Chondrocyte (in vitro differentiated cells): ENCODE data around the gene MARCO. TPM values are rescaled to one million over a fixed set of nuclear protein-coding genes. Genes with fewer than 3 reads are reported as not detected.

ENCODE experiments used
- DNase-seq: peaks from one replicate; pipeline ENCODE4 v3.0.0; 2021; ENCODE audit warnings: mixed read lengths, low spot score
- H3K27ac Mint-ChIP-seq: one replicate; pipeline ENCODE4 v1.8.0; 2021; ENCODE audit warnings: mild to moderate bottlenecking, moderate library complexity, mixed read lengths; ENCODE audit not compliant: unreplicated experiment
- H3K27me3 Mint-ChIP-seq: 2 replicates; pipeline ENCODE4 v1.8.0; 2021; ENCODE audit warnings: low read depth, mixed read lengths
- H3K36me3 Mint-ChIP-seq: 2 replicates; pipeline ENCODE4 v1.8.0; 2021; ENCODE audit warnings: low read depth, mixed read lengths
- H3K4me1 Mint-ChIP-seq: 2 replicates; pipeline ENCODE4 v1.8.0; 2021; ENCODE audit warnings: low read depth, mild to moderate bottlenecking, mixed read lengths
- H3K4me3 Mint-ChIP-seq: one replicate; pipeline ENCODE4 v1.8.0; 2021; ENCODE audit warnings: mild to moderate bottlenecking, moderate library complexity, mixed read lengths; ENCODE audit not compliant: unreplicated experiment
- H3K9me3 Mint-ChIP-seq: 2 replicates; pipeline ENCODE4 v1.8.0; 2021; ENCODE audit warnings: low read depth, mixed read lengths
- long read RNA-seq: library from polyadenylated mRNA; stranded (forward); transcript quantifications from one replicate; pipeline ENCODE4 v2.0.0, GENCODE V29; 2021
- total RNA-seq: library from RNA; stranded (reverse); gene quantifications from 3 replicates; pipeline ENCODE4 v1.2.1, GENCODE V29; 2021
- TF ChIP-seq, protein P1 (sequence below): fragments of 200-600 bp; sonication (generic); IDR thresholded peaks from 2 replicates; pipeline ENCODE4 v1.5.0; 2021; ENCODE audit warnings: antibody characterized with exemption, mild to moderate bottlenecking, moderate library complexity

Gene MARCO, protein sequence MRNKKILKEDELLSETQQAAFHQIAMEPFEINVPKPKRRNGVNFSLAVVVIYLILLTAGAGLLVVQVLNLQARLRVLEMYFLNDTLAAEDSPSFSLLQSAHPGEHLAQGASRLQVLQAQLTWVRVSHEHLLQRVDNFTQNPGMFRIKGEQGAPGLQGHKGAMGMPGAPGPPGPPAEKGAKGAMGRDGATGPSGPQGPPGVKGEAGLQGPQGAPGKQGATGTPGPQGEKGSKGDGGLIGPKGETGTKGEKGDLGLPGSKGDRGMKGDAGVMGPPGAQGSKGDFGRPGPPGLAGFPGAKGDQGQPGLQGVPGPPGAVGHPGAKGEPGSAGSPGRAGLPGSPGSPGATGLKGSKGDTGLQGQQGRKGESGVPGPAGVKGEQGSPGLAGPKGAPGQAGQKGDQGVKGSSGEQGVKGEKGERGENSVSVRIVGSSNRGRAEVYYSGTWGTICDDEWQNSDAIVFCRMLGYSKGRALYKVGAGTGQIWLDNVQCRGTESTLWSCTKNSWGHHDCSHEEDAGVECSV
- total RNA-seq: not detected in 3 replicates
- long read RNA-seq: 0 reads

DNA sequence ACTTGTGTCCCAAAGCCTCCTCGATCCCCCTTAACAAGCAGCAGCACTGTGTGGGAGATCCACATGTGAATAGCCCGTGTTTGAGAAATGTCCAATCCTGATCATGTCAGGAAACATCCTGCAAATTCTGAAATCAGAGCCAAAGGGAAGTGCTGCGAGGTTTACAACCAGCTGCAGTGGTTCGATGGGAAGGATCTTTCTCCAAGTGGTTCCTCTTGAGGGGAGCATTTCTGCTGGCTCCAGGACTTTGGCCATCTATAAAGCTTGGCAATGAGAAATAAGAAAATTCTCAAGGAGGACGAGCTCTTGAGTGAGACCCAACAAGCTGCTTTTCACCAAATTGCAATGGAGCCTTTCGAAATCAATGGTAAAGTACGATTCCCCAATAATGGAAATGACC is at the start of gene MARCO:
MARCO (plus strand) TSS at position 164 of the 400 bp plus-strand sequence; CDS start at position 271, 107 bp downstream.
- Mint-ChIP-seq H3K4me3 (no peak within 1 kb of the TSS), H3K36me3 (no peaks in the 10 kb centered on the region), H3K27me3 (peaks cover 9% of the 10 kb centered on the region), H3K27ac (no peak within 1 kb of the TSS), H3K9me3 (no peaks in the 10 kb centered on the region), H3K4me1 (no peaks in the 10 kb centered on the region)
- no peak for DNase-seq
- TF ChIP-seq, protein P1, sequence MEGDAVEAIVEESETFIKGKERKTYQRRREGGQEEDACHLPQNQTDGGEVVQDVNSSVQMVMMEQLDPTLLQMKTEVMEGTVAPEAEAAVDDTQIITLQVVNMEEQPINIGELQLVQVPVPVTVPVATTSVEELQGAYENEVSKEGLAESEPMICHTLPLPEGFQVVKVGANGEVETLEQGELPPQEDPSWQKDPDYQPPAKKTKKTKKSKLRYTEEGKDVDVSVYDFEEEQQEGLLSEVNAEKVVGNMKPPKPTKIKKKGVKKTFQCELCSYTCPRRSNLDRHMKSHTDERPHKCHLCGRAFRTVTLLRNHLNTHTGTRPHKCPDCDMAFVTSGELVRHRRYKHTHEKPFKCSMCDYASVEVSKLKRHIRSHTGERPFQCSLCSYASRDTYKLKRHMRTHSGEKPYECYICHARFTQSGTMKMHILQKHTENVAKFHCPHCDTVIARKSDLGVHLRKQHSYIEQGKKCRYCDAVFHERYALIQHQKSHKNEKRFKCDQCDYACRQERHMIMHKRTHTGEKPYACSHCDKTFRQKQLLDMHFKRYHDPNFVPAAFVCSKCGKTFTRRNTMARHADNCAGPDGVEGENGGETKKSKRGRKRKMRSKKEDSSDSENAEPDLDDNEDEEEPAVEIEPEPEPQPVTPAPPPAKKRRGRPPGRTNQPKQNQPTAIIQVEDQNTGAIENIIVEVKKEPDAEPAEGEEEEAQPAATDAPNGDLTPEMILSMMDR: no peak

DNA sequence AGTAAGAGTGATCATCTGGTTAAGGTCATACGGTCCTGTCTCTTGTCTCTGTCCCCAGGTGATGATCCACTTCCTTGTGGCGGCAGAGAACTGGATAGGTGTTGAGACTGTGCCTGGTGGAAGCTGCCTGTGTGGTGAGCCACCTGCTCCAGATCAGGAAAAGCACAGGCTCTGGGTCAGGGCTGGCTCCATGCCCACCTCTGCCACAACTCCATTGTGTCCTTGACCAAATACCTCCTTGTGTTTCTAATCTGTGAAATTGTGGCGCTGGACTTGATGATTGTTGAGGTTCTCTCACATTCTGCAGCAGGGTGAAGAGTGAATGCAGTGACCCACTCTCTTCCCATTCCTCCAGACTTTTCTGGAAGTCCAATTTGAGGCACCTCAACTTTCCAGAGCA is 48.9 kb upstream of the MARCO start:
- Mint-ChIP-seq H3K27ac (no peak overlapping the region), H3K4me1 (no peaks in the 10 kb centered on the region), H3K36me3 (peaks cover 4% of the 10 kb centered on the region), H3K9me3 (peaks cover 28% of the 10 kb centered on the region), H3K4me3 (no peak overlapping the region), H3K27me3 (no peaks in the 10 kb centered on the region)
- DNase-seq: no peak
- TF ChIP-seq, protein P1: no peak

DNA sequence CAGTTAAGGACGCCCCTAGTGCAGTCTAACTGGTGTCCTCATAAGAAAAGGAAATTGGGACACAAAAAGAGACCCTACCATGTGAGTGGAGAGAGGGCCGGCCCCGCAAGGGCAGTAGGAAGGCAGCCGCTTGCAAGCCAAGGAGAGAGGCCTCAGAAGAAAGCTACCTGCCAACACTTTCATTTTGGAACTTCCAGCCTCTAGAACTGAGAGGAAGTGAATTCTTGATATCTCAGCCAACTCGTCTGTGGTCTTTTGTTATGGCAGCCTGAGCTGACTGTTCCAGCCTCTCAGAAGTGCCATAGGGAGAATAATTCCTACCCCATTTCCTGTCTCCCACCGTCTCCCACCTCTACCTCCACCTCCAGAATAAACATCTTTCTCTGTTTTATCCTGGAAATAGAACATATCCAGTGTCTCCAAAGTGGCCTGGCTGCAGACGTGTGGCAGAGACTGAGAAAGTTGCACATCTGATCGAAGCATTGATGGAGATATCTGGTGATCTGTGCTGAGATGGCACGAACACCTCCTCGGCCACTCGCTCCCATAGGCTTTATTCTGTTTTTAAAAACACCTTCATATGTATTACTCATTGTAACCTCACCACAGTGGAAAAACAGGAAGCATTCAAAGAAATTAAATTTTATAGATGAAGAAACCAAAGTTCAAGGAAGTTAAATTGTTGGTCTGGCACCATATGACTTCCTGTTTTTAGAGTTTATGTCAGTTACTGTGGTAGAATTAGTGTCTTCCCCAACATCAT is 39.5 kb upstream of the MARCO start:
- Mint-ChIP-seq H3K27me3 (no peaks in the 10 kb centered on the region), H3K9me3 (peaks cover 3% of the 10 kb centered on the region), H3K27ac (peak overlapping the region; percentile 45), H3K4me1 (no peaks in the 10 kb centered on the region), H3K4me3 (no peak overlapping the region), H3K36me3 (no peaks in the 10 kb centered on the region)
- DNase-seq: no peak
- TF ChIP-seq, protein P1: no peak

DNA sequence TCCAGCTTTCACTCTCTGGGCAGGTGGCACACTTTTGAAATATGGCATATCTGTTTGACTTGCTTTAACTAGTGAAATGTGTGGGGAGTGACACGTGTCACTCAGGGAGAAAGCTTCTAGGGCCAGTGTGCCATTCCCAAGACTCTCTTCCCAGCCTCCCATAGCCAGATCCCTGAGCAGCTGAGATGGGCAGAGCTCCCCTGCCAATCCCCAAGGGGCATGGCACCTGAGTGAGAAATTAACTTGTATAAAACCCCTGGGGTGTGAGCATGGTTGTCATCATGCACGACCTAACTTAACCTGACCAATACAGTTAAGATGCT is 39.0 kb upstream of the MARCO start:
- TF ChIP-seq, protein P1: no peak
- Mint-ChIP-seq H3K27me3 (no peaks in the 10 kb centered on the region), H3K36me3 (no peaks in the 10 kb centered on the region), H3K4me3 (no peak overlapping the region), H3K4me1 (no peaks in the 10 kb centered on the region), H3K9me3 (peaks cover 3% of the 10 kb centered on the region), H3K27ac (no peak overlapping the region)
- no peak for DNase-seq
